ENCODE data around the gene IL12RB1. TPM values are rescaled to one million over a fixed set of nuclear protein-coding genes. Genes with fewer than 3 reads are reported as not detected.

Gene IL12RB1
- total and polyA plus RNA-seq, 10 of the 15 experiments (the other 5 are each of a cell fraction or from before 2014, with no cell fraction given), result 2.8 to 29.9 (median 17.6) TPM

DNA sequence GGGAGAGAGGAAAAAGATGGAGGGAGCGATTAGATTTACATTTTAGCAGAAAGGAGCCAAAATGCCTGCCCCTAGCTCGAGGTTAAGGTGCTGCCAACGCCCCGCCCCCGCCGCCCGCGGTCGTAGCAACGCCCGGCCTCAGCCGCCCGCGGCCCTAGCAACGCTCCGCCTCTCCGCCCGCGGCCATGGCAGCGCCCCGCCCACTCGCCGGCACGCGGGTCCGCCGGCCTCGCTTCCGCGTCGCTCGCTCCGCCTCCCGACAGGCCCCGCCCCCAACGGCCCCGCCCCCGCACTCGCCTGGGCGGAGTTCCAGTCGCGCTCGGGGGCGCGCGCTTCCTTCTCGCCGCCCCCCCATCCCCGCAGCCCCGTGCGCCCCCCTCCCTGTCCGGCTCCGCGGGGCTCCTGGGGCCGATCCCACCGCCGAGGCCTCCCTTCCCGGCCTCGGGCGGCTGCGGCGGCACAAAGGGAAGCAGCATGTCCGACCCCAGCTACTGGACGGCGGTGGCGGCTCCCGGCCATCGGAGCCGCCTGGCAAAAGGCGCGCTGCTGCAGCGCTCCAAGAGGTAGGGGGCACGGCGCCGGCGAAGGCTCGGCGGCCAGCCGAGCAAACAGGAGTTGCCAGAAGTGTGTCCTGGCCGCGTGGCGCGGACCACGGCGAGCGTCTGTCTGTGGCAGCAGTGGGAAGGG is 31.1 kb upstream of the IL12RB1 start:
- peak overlapping the region; percentile 73 for H3K9ac ChIP-seq (ENCODE audit: control insufficient read depth, insufficient read depth, low read length)
- no peaks in the 10 kb centered on the region; the same call in 1 of the 2 replicates for H4K20me1 ChIP-seq (ENCODE audit: control insufficient read depth, insufficient read depth)
- no TSS peak for BruUV-seq (replicated peaks)
- POLR2A ChIA-PET, result interaction anchor here (0.7 to 2.8 kb wide), 5 partner anchors 8 to 106 kb away, joined by 3 to 7 read pairs (median 4); partner anchors contain the start of genes IL12RB1 and MAST3
- in situ Hi-C loops (cut with MboI), result no loop called here
- peak overlapping the region; percentile 88 for H3K4me3 ChIP-seq
- H3K27me3 ChIP-seq (replicated peaks in 1 of 2; ENCODE audit: control insufficient read depth in 2 of 2, insufficient read depth in 2 of 2, low read length in 1 of 2), result no peaks in the 10 kb centered on the region
- intact Hi-C loops (cut with micrococcal nuclease; ENCODE audit: unreplicated experiment), result no loop called here
- H3K4me1 ChIP-seq (ENCODE audit: control insufficient read depth, insufficient read depth, low read length), result peaks cover 25% of the 10 kb centered on the region
- RAD21 ChIA-PET (ENCODE audit: unreplicated experiment), result interaction anchor here (0.6 to 1.9 kb wide), 6 partner anchors 31 to 85 kb away, joined by 3 to 7 read pairs (median 4); partner anchors contain the start of genes IL12RB1 and PIK3R2
- no peaks in the 10 kb centered on the region for H3K9me3 ChIP-seq (replicated peaks; ENCODE audit: control insufficient read depth, insufficient read depth, low read length)
- DNase-seq (ENCODE audit: low read depth, low spot score) (no peak), ATAC-seq (peak; percentile 91), FAIRE-seq (peak; percentile 64)
- SMC1A ChIA-PET (ENCODE audit: uncharacterized antibody, unreplicated experiment), result interaction anchor here (0.7 to 1.6 kb wide), 7 partner anchors 8 to 117 kb away, joined by 3 to 4 read pairs (median 3); partner anchors contain the start of genes IL12RB1, MAST3 and MPV17L2
- peak overlapping the region; percentile 63 for H3K27ac ChIP-seq (ENCODE audit: control insufficient read depth, insufficient read depth)
- H3K79me2 ChIP-seq (ENCODE audit: control insufficient read depth, insufficient read depth, low read length), result peaks cover 21% of the 10 kb centered on the region
- CTCF ChIA-PET, result interaction anchor here (0.6 to 2.1 kb wide), 7 partner anchors 8 to 138 kb away, joined by 3 to 9 read pairs (median 4); partner anchors contain the start of gene PIK3R2
- peak overlapping the region; percentile 99 for H3K4me2 ChIP-seq (ENCODE audit: control insufficient read depth, insufficient read depth)
- H2AFZ ChIP-seq (ENCODE audit: control insufficient read depth, low read depth, low read length), result peak overlapping the region; percentile 51; the same call in 1 of the 2 replicates
- under 1% methylated on average over 48 of the region's 86 CpGs for WGBS (ENCODE audit: insufficient coverage, insufficient replicate concordance, low lambda C conversion rate, missing lambda C conversion rate)
- H3K36me3 ChIP-seq (ENCODE audit: control insufficient read depth in 2 of 2, insufficient read depth in 2 of 2, low read length in 1 of 2), result peaks cover 12 to 21% of the 10 kb centered on the region in 2 experiments
- TF ChIP-seq STAT3 (IDR thresholded peaks at IDR 0.05; ENCODE audit: low read depth, low read length) (no peak), JUNB (IDR thresholded peaks at IDR 0.05) (no peak), IRF4 (IDR thresholded peaks at IDR 0.05; ENCODE audit: low read depth, low read length) (no peak), NRF1 (conservative IDR thresholded peaks at IDR 0.05; ENCODE audit: low read depth, low read length) (no peak), BHLHE40 (IDR thresholded peaks at IDR 0.05; ENCODE audit: borderline replicate concordance in 1 of 2, low read depth in 2 of 2, low read length in 1 of 2) (peak; percentile 65 to 85; a peak in 3 of 4 replicates), SIN3A (IDR thresholded peaks at IDR 0.05; ENCODE audit: low read depth, low read length) (peak; percentile 77; the same call in 1 of the 2 replicates), E2F8 (IDR thresholded peaks at IDR 0.05; ENCODE audit: low read depth, partially characterized antibody) (no peak), BACH1 (IDR thresholded peaks at IDR 0.05; ENCODE audit: borderline replicate concordance) (0 out of 2 replicates have a peak, but pooled peaks have one; percentile 13), CREM (IDR thresholded peaks at IDR 0.05; ENCODE audit: low read depth) (no peak), MYB (IDR thresholded peaks at IDR 0.05; ENCODE audit: borderline replicate concordance, low read depth, low read length) (no peak), NR2F1 (conservative IDR thresholded peaks at IDR 0.05) (0 out of 2 replicates have a peak, but pooled peaks have one; percentile 20), RBBP5 (conservative IDR thresholded peaks at IDR 0.05) (no peak), NR2C1 (IDR thresholded peaks at IDR 0.05) (peak; percentile 19; the same call in 1 of the 2 replicates), POU2F2 (IDR thresholded peaks at IDR 0.05; ENCODE audit: borderline replicate concordance, low read depth, low read length) (no peak), ZZZ3 (IDR thresholded peaks at IDR 0.05; ENCODE audit: control insufficient read depth, insufficient read length, low read depth) (no peak), MXI1 (IDR thresholded peaks at IDR 0.05; ENCODE audit: low read depth, low read length) (peak; percentile 88), DPF2 (IDR thresholded peaks at IDR 0.05) (peak; percentile 9; the same call in 1 of the 2 replicates), HCFC1 (IDR thresholded peaks at IDR 0.05; ENCODE audit: low read length) (peak; percentile 23; the same call in 1 of the 2 replicates), EGR1 (IDR thresholded peaks at IDR 0.05; ENCODE audit: borderline replicate concordance in 1 of 2, low read depth in 2 of 2, low read length in 2 of 2) (peak in 1 of 2 experiments; percentile 81; a peak in 2 of 3 replicates), MTA2 (IDR thresholded peaks at IDR 0.05; ENCODE audit: low read depth) (no peak), SP1 (IDR thresholded peaks at IDR 0.05; ENCODE audit: low read depth, low read length) (peak; percentile 67)

All from GM12878 (cell line).